Endodermal cell (in vitro differentiated cells): Measurements from ENCODE around the gene ZBTB26. TPM values are rescaled to one million over a fixed set of nuclear protein-coding genes. Genes with fewer than 3 reads are reported as not detected.
A peak's percentile ranks its signal among the peaks of the same experiment; 100 is the strongest.

ENCODE experiments used
- DNase-seq: peaks from one replicate; pipeline ENCODE4 v3.0.0-alpha.2; 2017
- H3K27ac ChIP-seq: 2 replicates; pipeline ENCODE4 v1.5.1; 2013; ENCODE audit warnings: mild to moderate bottlenecking, low read depth, low read length, moderate library complexity
- H3K27me3 ChIP-seq: 2 replicates; pipeline ENCODE4 v1.6.1; 2013; ENCODE audit warnings: mild to moderate bottlenecking, low read length, moderate library complexity; ENCODE audit not compliant: insufficient read depth, control insufficient read depth, poor library complexity, severe bottlenecking
- H3K36me3 ChIP-seq: 2 replicates; pipeline ENCODE4 v1.7.0; 2013; ENCODE audit warnings: mild to moderate bottlenecking, low read length, moderate library complexity; ENCODE audit not compliant: control insufficient read depth, insufficient read depth
- H3K4me1 ChIP-seq: one replicate; pipeline ENCODE4 v1.7.0; 2013; ENCODE audit warnings: low read length; ENCODE audit not compliant: control insufficient read depth, insufficient read depth
- H3K4me3 ChIP-seq: 2 replicates; pipeline ENCODE4 v1.5.1; 2013; ENCODE audit warnings: mild to moderate bottlenecking, low read length, moderate library complexity
- H3K9ac ChIP-seq: 2 replicates; pipeline ENCODE4 v1.6.1; 2013; ENCODE audit warnings: mild to moderate bottlenecking, low read length, moderate library complexity; ENCODE audit not compliant: poor library complexity, severe bottlenecking; ENCODE audit errors: extremely low read depth
- H3K9me3 ChIP-seq: 2 replicates; pipeline ENCODE4 v1.6.1; 2013; ENCODE audit warnings: mild to moderate bottlenecking, low read length, moderate library complexity; ENCODE audit not compliant: control insufficient read depth
- H3K27ac Mint-ChIP-seq: 2 replicates; pipeline ENCODE4 v1.8.0; 2020; ENCODE audit warnings: mixed read lengths
- H3K27me3 Mint-ChIP-seq: 2 replicates; pipeline ENCODE4 v1.8.0; 2021; ENCODE audit warnings: mild to moderate bottlenecking, mixed read lengths; ENCODE audit not compliant: insufficient read depth
- H3K36me3 Mint-ChIP-seq: 2 replicates; pipeline ENCODE4 v1.8.0; 2020; ENCODE audit warnings: low read depth, mixed read lengths
- H3K4me1 Mint-ChIP-seq: 2 replicates; pipeline ENCODE4 v1.8.0; 2020; ENCODE audit warnings: mixed read lengths
- H3K4me3 Mint-ChIP-seq: 2 replicates; pipeline ENCODE4 v1.8.0; 2020; ENCODE audit warnings: mild to moderate bottlenecking, moderate library complexity, mixed read lengths
- H3K9me3 Mint-ChIP-seq: 2 replicates; pipeline ENCODE4 v1.8.0; 2020; ENCODE audit warnings: mild to moderate bottlenecking, mixed read lengths
- WGBS, 2 experiments: methylation state at CpG; one replicate each; pipeline versions ENCODE4 v1.1.5 to v1.1.7; 2013; ENCODE audit warnings: missing lambda C conversion rate in 2 of 2, mixed read lengths in 1 of 2; ENCODE audit not compliant: insufficient coverage in 1 of 2, insufficient read length in 1 of 2; 5-methylcytosine and 5-hydroxymethylcytosine counted together
- total RNA-seq, 2 donors: library from RNA; stranded (reverse); fragmentation: NEBNext Ultra II Directional in 1 of 2; extraction: Animal tissue kit (Norgen Biotek cat#: 25700) in 1 of 2; gene quantifications; 2 replicates in 1 of 2; 3 replicates in 1 of 2; pipeline ENCODE4 v1.2.1, GENCODE V29; 2021
- TF ChIP-seq, protein P1 (sequence below): fragments of 200-600 bp; sonication (generic); conservative IDR thresholded peaks from 2 replicates; pipeline ENCODE4 v1.5.0; 2021; ENCODE audit warnings: antibody characterized with exemption, mild to moderate bottlenecking

ZBTB26 gene
- total RNA-seq, 2 donors from 2014 or later: 9.8 to 11.6 TPM

DNA sequence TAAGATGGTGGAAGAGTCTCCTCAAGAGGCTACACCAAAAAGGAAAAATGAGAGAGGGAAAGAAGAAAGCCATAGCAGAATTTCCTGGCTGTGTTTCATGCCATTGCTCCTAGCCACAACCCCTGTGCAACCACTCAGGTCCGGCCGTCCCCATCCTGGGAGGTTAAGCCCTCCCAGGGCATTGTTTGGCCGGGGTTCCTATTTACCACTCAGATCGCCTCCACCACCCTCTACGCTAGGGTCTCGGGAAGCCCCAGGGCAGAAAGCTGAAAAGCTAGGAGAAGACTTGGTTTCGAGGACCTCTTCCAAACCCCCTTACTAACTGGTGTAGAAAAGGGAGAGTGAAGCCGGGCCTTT lies 26.9 kb downstream of the ZBTB26 start:
- Mint-ChIP-seq H3K27ac (peak overlapping the region; percentile 93), H3K36me3 (peaks cover 11% of the 10 kb centered on the region), H3K4me1 (peaks cover 10% of the 10 kb centered on the region), H3K9me3 (no peaks in the 10 kb centered on the region), H3K4me3 (peak overlapping the region; percentile 88), H3K27me3 (no peaks in the 10 kb centered on the region)
- Histone ChIP-seq H3K4me1 (no peaks in the 10 kb centered on the region), H3K27me3 (no peaks in the 10 kb centered on the region), H3K9ac (peak overlapping the region; percentile 91), H3K36me3 (peaks cover 5% of the 10 kb centered on the region), H3K4me3 (peak overlapping the region; percentile 89), H3K9me3 (no peaks in the 10 kb centered on the region), H3K27ac (peak overlapping the region; percentile 84)
- peak; percentile 86 for DNase-seq
- WGBS, 2 experiments: 1% methylated on average over 8 of the region's 8 CpGs; no CpG with 5 or more reads in 1 of the 2 experiments
- TF ChIP-seq, protein P1, sequence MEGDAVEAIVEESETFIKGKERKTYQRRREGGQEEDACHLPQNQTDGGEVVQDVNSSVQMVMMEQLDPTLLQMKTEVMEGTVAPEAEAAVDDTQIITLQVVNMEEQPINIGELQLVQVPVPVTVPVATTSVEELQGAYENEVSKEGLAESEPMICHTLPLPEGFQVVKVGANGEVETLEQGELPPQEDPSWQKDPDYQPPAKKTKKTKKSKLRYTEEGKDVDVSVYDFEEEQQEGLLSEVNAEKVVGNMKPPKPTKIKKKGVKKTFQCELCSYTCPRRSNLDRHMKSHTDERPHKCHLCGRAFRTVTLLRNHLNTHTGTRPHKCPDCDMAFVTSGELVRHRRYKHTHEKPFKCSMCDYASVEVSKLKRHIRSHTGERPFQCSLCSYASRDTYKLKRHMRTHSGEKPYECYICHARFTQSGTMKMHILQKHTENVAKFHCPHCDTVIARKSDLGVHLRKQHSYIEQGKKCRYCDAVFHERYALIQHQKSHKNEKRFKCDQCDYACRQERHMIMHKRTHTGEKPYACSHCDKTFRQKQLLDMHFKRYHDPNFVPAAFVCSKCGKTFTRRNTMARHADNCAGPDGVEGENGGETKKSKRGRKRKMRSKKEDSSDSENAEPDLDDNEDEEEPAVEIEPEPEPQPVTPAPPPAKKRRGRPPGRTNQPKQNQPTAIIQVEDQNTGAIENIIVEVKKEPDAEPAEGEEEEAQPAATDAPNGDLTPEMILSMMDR: no peak

DNA sequence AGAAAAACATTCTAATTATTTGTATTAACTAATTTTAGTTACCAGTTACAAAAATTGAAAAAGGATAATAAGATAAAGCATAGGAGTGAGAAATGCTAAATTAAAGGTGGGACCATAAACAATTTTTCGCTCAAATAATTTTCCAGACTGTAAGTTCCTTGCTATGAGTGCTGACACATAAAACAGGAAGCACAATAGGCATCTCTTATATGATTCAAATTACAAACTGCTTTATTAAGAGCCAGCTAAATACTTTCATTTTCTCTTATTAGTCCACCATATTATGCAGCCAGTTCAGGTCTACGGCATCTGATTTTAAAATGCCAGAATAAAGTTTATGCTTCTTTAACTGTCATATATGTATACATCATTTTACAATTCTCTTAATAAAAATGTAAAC lies 30.5 kb downstream of the ZBTB26 start:
- DNase-seq: no peak
- Histone ChIP-seq H3K9me3 (no peaks in the 10 kb centered on the region), H3K27me3 (no peaks in the 10 kb centered on the region), H3K9ac (no peak overlapping the region), H3K36me3 (peaks cover 25% of the 10 kb centered on the region), H3K4me1 (no peaks in the 10 kb centered on the region), H3K27ac (no peak overlapping the region), H3K4me3 (no peak overlapping the region)
- H3K27ac Mint-ChIP-seq: no peak overlapping the region
- no peaks in the 10 kb centered on the region for H3K27me3 Mint-ChIP-seq
- peaks cover 10% of the 10 kb centered on the region for H3K4me1 Mint-ChIP-seq
- peaks cover 19% of the 10 kb centered on the region for H3K36me3 Mint-ChIP-seq
- H3K9me3 Mint-ChIP-seq: no peaks in the 10 kb centered on the region
- H3K4me3 Mint-ChIP-seq: no peak overlapping the region
- TF ChIP-seq, protein P1: no peak
- 92 to 100% methylated on average over 1 to 2 of the region's 2 CpGs for WGBS, 2 experiments

DNA sequence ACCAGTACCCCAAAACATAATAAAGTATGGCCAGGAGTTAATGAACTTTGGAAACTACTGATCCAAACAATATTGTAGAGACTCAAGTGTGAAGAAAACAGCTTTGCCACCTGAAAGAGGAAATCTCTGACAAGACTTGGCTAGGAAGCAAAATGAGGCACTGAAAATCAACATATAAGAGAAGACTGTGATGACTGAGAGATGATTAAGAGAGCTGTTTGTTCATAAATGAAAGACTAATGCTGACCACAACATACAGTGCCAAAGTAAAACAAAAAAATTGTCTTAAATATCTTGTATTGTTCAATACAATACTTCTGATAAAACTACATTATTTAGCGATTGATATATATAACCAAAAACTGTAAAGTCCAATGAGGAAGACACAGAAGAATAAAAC lies 33.3 kb downstream of the ZBTB26 start:
- Histone ChIP-seq H3K27me3 (no peaks in the 10 kb centered on the region), H3K27ac (no peak overlapping the region), H3K9me3 (no peaks in the 10 kb centered on the region), H3K36me3 (peaks cover 51% of the 10 kb centered on the region), H3K4me1 (no peaks in the 10 kb centered on the region), H3K4me3 (no peak overlapping the region), H3K9ac (no peak overlapping the region)
- WGBS, 2 experiments: 100% methylated on average over 1 of the region's 1 CpG; no CpG with 5 or more reads in 1 of the 2 experiments
- H3K9me3 Mint-ChIP-seq: no peaks in the 10 kb centered on the region
- H3K4me1 Mint-ChIP-seq: peaks cover 6% of the 10 kb centered on the region
- no peak overlapping the region for H3K4me3 Mint-ChIP-seq
- no peak for DNase-seq
- peaks cover 43% of the 10 kb centered on the region for H3K36me3 Mint-ChIP-seq
- H3K27ac Mint-ChIP-seq: no peak overlapping the region
- TF ChIP-seq, protein P1: no peak
- H3K27me3 Mint-ChIP-seq: no peaks in the 10 kb centered on the region
